ENCODE data around the gene ARL8A. TPM values are rescaled to one million over a fixed set of nuclear protein-coding genes. Genes with fewer than 3 reads are reported as not detected.

The ARL8A gene
- total and polyA plus RNA-seq, 2 donors (not counting 1 experiment from before 2014, with no cell fraction given) = 18.7 to 35.8 TPM

DNA sequence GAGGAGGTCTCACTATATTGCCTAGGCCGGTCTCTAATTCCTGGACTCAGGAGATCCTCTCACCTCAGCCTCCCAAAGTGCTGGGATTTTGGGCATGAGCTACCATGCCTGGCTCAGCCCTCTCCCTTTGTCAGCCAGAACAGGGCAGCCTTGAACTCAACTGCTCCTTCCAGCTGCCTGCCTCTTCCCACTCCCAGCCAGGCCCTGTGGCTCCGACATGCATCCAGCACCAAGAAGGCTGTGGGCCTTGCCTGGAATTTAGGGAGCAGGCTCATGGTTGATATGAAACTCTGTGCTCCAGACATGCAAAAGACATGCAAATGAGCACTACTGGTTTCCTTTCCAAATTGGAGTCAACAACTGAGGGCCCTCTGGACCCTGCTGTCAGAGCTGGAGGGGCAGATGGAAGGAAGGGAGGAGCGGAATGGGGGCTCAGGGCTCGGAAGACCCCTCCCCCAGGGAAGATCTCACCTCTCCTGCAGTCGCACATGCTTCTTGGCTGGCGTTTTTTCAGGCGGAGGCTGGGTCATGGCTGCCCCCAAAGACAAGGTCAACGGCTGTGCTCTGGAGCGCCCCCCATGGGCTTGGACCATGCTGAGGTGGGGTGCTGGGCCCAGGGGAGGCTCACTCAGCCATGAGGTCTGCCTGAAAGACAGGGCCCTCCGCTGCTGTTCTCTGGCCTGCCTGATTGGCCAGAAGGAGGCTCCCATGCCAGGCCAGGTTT is 14.4 kb upstream of the ARL8A start:
- no peaks in the 10 kb centered on the region for H3K9me3 ChIP-seq (ENCODE audit: control insufficient read depth, insufficient read depth, low read depth, low read length)
- H2AFZ ChIP-seq (ENCODE audit: low read length) = no peak overlapping the region
- DNase-seq (ENCODE audit: low read depth in 2 of 2) = no peak
- no peaks in the 10 kb centered on the region for H3K79me2 ChIP-seq (ENCODE audit: control insufficient read depth, insufficient read depth, low read length)
- no peak overlapping the region for H3K4me3 ChIP-seq (replicated peaks in 1 of 4; ENCODE audit: control extremely low read depth in 1 of 4, insufficient read depth in 1 of 4, low read depth in 3 of 4, low read length in 4 of 4)
- TF ChIP-seq CTCF (conservative IDR thresholded peaks at IDR 0.05 in 1 of 2, IDR thresholded peaks at IDR 0.05 in 1 of 2; ENCODE audit: low read depth in 1 of 2, low read length in 2 of 2) = no peak
- no peak for TF ChIP-seq EZH2 (IDR thresholded peaks at IDR 0.05; ENCODE audit: low read length, missing control alignments)
- no peak overlapping the region for H3K27ac ChIP-seq (ENCODE audit: insufficient read depth, low read length)
- no peak overlapping the region for H3K4me2 ChIP-seq (ENCODE audit: extremely low read depth, insufficient read depth, low read length)
- no peak overlapping the region for H3K9ac ChIP-seq (ENCODE audit: insufficient read depth, low read length)
- no peaks in the 10 kb centered on the region for H3K4me1 ChIP-seq (ENCODE audit: control insufficient read depth, extremely low read depth, insufficient read depth, low read length)
- no peaks in the 10 kb centered on the region for H4K20me1 ChIP-seq (ENCODE audit: control insufficient read depth, extremely low read depth, insufficient read depth, low read length)
- no peaks in the 10 kb centered on the region for H3K36me3 ChIP-seq (ENCODE audit: control insufficient read depth, insufficient read depth, low read length)
- peaks cover 16% of the 10 kb centered on the region for H3K27me3 ChIP-seq (ENCODE audit: control insufficient read depth, insufficient read depth, low read length)

DNA sequence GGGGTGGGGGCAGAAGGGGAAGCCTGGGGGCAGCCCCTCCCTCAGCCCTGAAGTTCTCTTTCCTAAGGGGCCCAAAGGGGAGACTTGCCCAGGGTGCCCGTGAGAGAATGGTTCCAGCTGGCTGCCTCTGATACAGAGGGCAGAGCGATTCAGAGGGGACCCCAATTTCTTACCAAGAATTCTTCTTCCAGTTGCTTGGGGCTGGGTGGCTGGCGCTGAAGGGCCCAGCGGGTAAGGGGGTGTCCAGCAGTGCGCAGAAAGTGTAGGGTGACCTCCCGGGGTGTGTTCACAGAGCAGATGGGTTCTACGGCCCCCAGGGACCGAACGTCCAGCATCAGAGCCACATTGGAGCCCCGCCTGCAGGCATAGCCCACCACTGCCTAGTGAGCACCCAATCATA is 13.4 kb upstream of the ARL8A start:
- no peak overlapping the region for H3K4me3 ChIP-seq (replicated peaks in 1 of 4; ENCODE audit: control extremely low read depth in 1 of 4, insufficient read depth in 1 of 4, low read depth in 3 of 4, low read length in 4 of 4)
- H3K9me3 ChIP-seq (ENCODE audit: control insufficient read depth, insufficient read depth, low read depth, low read length) = no peaks in the 10 kb centered on the region
- no peaks in the 10 kb centered on the region for H3K79me2 ChIP-seq (ENCODE audit: control insufficient read depth, insufficient read depth, low read length)
- no peak for DNase-seq (ENCODE audit: low read depth in 2 of 2)
- H3K27me3 ChIP-seq (ENCODE audit: control insufficient read depth, insufficient read depth, low read length) = peaks cover 12% of the 10 kb centered on the region
- no peaks in the 10 kb centered on the region for H3K4me1 ChIP-seq (ENCODE audit: control insufficient read depth, extremely low read depth, insufficient read depth, low read length)
- H2AFZ ChIP-seq (ENCODE audit: low read length) = no peak overlapping the region
- no peak overlapping the region for H3K9ac ChIP-seq (ENCODE audit: insufficient read depth, low read length)
- TF ChIP-seq CTCF (conservative IDR thresholded peaks at IDR 0.05 in 1 of 2, IDR thresholded peaks at IDR 0.05 in 1 of 2; ENCODE audit: low read depth in 1 of 2, low read length in 2 of 2) (no peak), EZH2 (IDR thresholded peaks at IDR 0.05; ENCODE audit: low read length, missing control alignments) (no peak)
- no peaks in the 10 kb centered on the region for H3K36me3 ChIP-seq (ENCODE audit: control insufficient read depth, insufficient read depth, low read length)
- H3K4me2 ChIP-seq (ENCODE audit: extremely low read depth, insufficient read depth, low read length) = no peak overlapping the region
- H4K20me1 ChIP-seq (ENCODE audit: control insufficient read depth, extremely low read depth, insufficient read depth, low read length) = no peaks in the 10 kb centered on the region
- no peak overlapping the region for H3K27ac ChIP-seq (ENCODE audit: insufficient read depth, low read length)

GRCh38 chr1:202156590-202156989 is 12.1 kb upstream of the ARL8A start:
- Histone ChIP-seq H3K4me2 (ENCODE audit: extremely low read depth, insufficient read depth, low read length) (no peak overlapping the region), H3K36me3 (ENCODE audit: control insufficient read depth, insufficient read depth, low read length) (no peaks in the 10 kb centered on the region), H3K9ac (ENCODE audit: insufficient read depth, low read length) (no peak overlapping the region), H3K4me3 (replicated peaks in 1 of 4; ENCODE audit: control extremely low read depth in 1 of 4, insufficient read depth in 1 of 4, low read depth in 3 of 4, low read length in 4 of 4) (no peak overlapping the region), H3K4me1 (ENCODE audit: control insufficient read depth, extremely low read depth, insufficient read depth, low read length) (no peaks in the 10 kb centered on the region), H4K20me1 (ENCODE audit: control insufficient read depth, extremely low read depth, insufficient read depth, low read length) (no peaks in the 10 kb centered on the region), H3K27ac (ENCODE audit: insufficient read depth, low read length) (no peak overlapping the region), H3K79me2 (ENCODE audit: control insufficient read depth, insufficient read depth, low read length) (no peaks in the 10 kb centered on the region), H3K27me3 (ENCODE audit: control insufficient read depth, insufficient read depth, low read length) (peaks cover 12% of the 10 kb centered on the region), H3K9me3 (ENCODE audit: control insufficient read depth, insufficient read depth, low read depth, low read length) (no peaks in the 10 kb centered on the region), H2AFZ (ENCODE audit: low read length) (no peak overlapping the region)
- no peak for TF ChIP-seq EZH2 (IDR thresholded peaks at IDR 0.05; ENCODE audit: low read length, missing control alignments)
- TF ChIP-seq CTCF (conservative IDR thresholded peaks at IDR 0.05 in 1 of 2, IDR thresholded peaks at IDR 0.05 in 1 of 2; ENCODE audit: low read depth in 1 of 2, low read length in 2 of 2) = no peak
- no peak for DNase-seq (ENCODE audit: low read depth in 2 of 2)

Measured in fibroblast of lung (primary cell).